NCI-H2227 (cell line): ENCODE data around the gene AGBL3.

ENCODE experiments used
- DNase-seq: peaks from one replicate; lab custom pipeline; 2025; ENCODE audit not compliant: unreplicated experiment; lab: John Stamatoyannopoulos, UW

Gene AGBL3

DNA sequence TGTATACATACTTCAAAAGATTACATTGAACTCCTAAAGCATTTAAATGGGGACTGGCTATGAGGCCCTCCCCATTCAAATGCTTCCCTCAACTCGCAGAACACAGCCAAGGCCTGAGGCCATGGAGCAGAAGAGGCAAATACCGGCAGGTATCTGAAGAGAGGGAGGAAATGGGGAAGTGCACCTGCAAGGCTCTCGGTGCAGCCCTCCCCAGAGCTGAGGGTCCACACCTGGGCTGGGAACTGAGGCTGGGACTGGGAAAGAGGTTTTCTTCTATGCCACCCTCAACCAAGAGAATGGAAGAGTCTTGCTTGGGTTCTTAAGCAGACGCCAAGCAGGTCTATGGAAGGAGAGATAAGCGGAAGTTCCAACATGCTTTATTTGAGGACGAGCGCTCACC is 197.2 kb downstream of the AGBL3 start:
- DNase-seq: no peak

DNA sequence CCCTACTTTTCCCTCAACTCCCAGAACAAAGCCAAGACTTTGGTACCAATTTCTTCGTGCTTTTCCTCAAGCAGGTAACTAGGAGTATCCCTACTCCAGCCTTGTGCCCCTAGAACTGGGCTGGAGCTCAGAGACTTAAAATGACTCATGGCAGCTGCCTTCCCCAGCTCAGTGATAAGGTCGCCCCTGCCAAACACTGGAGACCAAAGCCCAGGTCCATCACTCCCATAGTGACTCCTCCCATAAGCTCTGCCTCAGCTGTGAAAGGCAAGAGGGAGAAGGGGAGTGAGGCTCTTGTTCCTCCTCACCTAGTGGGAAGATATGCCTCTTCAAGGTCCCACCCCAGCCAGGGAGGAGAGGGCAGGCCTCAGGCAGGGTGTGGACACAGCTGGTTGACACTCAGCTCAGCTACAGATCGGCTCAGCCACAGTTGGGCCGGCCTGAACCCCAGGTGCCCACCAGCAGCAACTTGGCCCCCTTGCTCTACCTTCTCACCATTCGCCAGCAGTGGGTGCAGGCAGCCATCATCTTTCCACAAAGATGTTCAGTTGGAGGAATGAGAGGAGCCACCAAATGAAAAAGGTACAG is 198.0 kb downstream of the AGBL3 start:
- no peak for DNase-seq
